ENCODE data around the gene LRATD1. TPM values are rescaled to one million over a fixed set of nuclear protein-coding genes. Genes with fewer than 3 reads are reported as not detected.

Gene LRATD1
- total RNA-seq, result under 0.01 TPM in 2 replicates

GRCh38 chr2:14632133-14632936, at the start of gene LRATD1:
TSS of gene LRATD1 (plus strand) at chr2:14632717. CDS start at chr2:14633980, 1,263 bp downstream.

All from smooth muscle cell of trachea (primary cell).